T-helper 1 cell treated with Interleukin-12 subunit alpha and Interleukin-12 subunit beta and Interleukin-4 antibody, amounts not matched to agents 30 μg/mL and 1 μg/mL, for 36 hours (primary cell): Measurements from ENCODE around the gene ZW10.

Source experiments
- H3K27ac Mint-ChIP-seq: one replicate; pipeline ENCODE4 v1.8.0; 2021; ENCODE audit warnings: mild to moderate bottlenecking, mixed read lengths
- H3K27me3 Mint-ChIP-seq: one replicate; pipeline ENCODE4 v1.8.0; 2021; ENCODE audit warnings: low read depth, mixed read lengths
- H3K36me3 Mint-ChIP-seq: one replicate; pipeline ENCODE4 v1.8.0; 2021; ENCODE audit warnings: low read depth, mixed read lengths
- H3K4me1 Mint-ChIP-seq: one replicate; pipeline ENCODE4 v1.8.0; 2021; ENCODE audit warnings: low read depth, mixed read lengths
- H3K4me3 Mint-ChIP-seq: one replicate; pipeline ENCODE4 v1.8.0; 2021; ENCODE audit warnings: mild to moderate bottlenecking, moderate library complexity, mixed read lengths
- H3K9me3 Mint-ChIP-seq: one replicate; pipeline ENCODE4 v1.8.0; 2021; ENCODE audit warnings: mixed read lengths

The ZW10 gene

DNA sequence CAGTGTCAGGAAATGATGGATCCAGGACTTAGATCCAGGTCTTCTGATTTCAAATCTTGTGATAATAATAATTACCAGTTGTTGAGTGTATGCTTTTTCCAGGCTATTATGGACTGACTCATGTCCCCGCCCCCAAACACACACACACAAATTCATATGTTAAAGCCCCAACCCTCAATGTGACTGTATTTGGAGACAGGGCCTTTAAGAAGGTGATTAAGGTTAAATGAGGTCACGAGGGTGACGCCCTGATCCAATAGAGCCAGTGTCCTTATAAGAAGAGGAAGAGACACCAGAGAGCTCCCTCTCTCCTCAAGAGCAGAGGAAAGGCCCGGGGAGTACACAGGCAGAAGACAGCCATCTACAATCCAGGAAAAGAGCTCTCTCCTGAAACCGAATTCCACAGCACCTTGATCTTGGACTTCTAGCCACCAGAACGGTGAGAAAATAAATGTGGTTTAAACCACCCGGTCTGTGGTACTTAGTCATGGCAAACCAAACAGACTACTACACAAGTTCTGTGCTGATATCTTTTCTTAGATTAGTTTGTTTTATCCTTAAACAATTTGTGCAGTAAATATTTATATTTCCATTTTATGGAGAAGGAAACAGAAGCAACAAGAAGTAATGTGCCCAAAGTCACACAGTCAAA, 75.6 kb downstream of the ZW10 start:
- Mint-ChIP-seq H3K4me3 (no peak overlapping the region), H3K36me3 (no peaks in the 10 kb centered on the region), H3K4me1 (peaks cover 9% of the 10 kb centered on the region), H3K9me3 (peaks cover 3% of the 10 kb centered on the region), H3K27me3 (no peaks in the 10 kb centered on the region), H3K27ac (no peak overlapping the region)

DNA sequence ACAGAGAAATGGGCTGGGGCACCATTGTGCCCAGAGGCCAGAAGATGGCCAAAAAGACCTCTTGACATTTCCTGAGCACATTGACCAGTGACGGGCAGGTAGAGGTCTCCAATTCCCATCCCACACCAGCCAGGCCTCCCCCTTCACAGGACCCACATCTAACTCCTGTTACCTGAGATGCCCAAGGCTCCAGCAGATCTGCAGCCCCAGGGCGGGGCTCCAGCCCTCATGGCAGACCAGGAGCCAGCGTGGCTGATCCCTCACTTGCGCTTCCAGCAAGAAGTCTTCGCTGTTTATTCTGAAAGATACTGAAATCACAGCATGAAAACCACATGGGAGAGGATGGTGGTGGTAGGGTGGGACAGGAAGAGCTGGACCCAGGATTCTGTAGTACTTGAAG, 76.4 kb downstream of the ZW10 start:
- Mint-ChIP-seq H3K27me3 (no peaks in the 10 kb centered on the region), H3K36me3 (no peaks in the 10 kb centered on the region), H3K9me3 (peaks cover 1% of the 10 kb centered on the region), H3K27ac (no peak overlapping the region), H3K4me3 (no peak overlapping the region), H3K4me1 (peaks cover 9% of the 10 kb centered on the region)

DNA sequence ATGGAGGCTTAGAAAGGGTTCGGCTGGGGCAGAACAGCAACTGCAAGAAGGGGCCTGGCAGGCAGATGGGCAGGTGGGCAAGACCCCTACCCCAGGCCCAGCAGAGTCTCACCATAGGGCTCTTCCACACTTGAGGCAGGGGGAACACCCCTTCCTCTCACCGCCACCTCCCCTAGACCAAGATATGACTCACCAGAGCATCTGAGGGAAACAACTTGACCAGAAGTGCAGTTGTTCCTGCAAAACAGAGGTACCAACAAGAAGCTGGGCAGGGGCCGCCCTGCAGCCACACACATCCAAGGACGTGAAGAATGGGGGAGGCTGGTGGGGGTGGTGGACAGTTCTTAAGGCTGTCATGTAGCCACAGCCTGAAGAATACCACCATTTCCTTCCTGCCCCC, 78.3 kb downstream of the ZW10 start:
- H3K9me3 Mint-ChIP-seq = no peaks in the 10 kb centered on the region
- no peak overlapping the region for H3K27ac Mint-ChIP-seq
- no peaks in the 10 kb centered on the region for H3K27me3 Mint-ChIP-seq
- peaks cover 9% of the 10 kb centered on the region for H3K4me1 Mint-ChIP-seq
- no peak overlapping the region for H3K4me3 Mint-ChIP-seq
- no peaks in the 10 kb centered on the region for H3K36me3 Mint-ChIP-seq

DNA sequence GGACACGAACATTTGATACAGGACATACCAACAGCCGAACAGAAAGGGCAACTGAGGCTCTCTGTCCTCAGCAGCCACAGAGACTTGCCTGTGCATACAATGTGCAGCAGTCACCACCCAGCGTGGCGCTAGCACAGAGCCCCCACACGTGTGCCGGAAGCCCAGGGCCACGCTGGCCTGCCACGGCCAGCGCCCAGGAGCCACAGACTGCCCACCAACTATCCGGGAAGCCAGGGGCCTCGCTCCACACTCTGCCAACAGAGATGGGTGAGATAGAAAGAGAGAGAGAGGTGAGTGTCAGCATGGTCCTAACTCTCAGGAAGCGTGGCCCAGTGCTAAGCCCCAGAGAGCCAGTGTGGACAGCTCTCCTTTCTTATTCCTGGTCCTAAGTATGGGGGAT, 79.1 kb downstream of the ZW10 start:
- Mint-ChIP-seq H3K9me3 (no peaks in the 10 kb centered on the region), H3K4me3 (no peak overlapping the region), H3K4me1 (peaks cover 9% of the 10 kb centered on the region), H3K36me3 (no peaks in the 10 kb centered on the region), H3K27ac (no peak overlapping the region), H3K27me3 (no peaks in the 10 kb centered on the region)

DNA sequence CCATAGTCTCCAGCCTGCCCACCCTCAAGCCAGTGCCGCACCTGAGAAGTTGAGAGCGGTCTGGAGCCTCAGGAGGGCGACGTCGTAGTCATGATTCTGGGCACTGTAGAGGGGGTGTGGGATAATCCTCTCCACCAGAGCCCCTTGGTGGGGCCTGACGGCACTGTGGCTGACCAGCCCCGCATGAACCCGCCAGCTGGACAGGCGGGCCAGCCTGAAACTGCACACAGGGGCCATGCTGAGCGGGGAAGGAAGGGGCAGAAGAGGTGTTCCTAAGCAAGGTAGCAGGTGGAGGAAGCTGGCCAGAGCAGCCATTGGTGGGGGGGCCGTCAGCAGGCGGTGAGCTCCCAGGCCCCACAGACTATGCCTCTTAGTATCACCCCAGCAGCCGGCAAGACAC, 80.5 kb downstream of the ZW10 start:
- Mint-ChIP-seq H3K9me3 (no peaks in the 10 kb centered on the region), H3K4me1 (peaks cover 9% of the 10 kb centered on the region), H3K27me3 (no peaks in the 10 kb centered on the region), H3K4me3 (no peak overlapping the region), H3K27ac (no peak overlapping the region), H3K36me3 (no peaks in the 10 kb centered on the region)

DNA sequence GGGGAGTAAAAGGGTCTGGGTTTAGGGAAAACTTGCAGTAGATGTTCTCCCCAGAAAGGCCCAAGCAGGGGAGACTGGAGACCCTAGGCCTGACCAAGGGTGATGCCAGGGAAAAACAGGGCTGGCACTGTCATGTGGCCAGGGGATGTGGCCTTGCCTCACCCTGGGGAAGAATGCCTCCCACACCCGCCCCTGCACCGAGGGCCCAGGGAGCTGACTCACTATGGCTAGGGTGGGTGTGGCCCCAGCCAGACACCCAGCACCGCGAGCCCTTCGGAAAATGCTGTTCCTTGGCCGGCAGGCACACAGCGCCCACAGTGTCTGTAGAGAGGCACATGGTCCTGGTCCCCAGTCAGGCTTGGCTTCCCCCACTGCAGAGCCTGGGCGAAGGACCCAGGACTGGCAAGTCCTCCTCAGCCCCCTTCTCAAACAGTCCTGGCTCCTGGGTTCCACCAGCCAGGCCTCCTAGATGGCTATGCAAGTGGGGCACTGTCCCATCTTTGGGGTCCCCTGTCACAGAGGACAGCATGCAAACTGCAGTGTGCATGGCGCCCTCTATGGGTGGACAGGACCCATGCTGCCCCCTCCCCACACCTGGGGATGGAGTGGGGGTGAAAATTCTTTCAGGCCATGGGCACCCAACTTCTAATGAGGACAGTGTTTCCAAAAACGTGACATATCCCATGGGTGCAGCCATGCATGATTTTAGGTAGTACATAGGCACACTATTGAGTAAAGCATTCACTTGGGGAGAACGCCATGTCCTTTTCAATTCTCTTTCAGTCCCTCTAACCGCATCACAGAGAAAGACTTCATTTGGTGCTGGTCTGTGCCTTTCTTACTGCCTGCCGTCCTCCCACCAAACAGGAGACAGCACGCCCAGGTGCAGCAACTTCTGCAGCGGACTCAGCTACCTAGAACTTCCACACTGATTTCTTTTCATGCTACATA, 82.6 kb downstream of the ZW10 start:
- no peaks in the 10 kb centered on the region for H3K27me3 Mint-ChIP-seq
- H3K4me1 Mint-ChIP-seq = peaks cover 13% of the 10 kb centered on the region
- no peaks in the 10 kb centered on the region for H3K36me3 Mint-ChIP-seq
- H3K9me3 Mint-ChIP-seq = no peaks in the 10 kb centered on the region
- H3K4me3 Mint-ChIP-seq = no peak overlapping the region
- no peak overlapping the region for H3K27ac Mint-ChIP-seq

DNA sequence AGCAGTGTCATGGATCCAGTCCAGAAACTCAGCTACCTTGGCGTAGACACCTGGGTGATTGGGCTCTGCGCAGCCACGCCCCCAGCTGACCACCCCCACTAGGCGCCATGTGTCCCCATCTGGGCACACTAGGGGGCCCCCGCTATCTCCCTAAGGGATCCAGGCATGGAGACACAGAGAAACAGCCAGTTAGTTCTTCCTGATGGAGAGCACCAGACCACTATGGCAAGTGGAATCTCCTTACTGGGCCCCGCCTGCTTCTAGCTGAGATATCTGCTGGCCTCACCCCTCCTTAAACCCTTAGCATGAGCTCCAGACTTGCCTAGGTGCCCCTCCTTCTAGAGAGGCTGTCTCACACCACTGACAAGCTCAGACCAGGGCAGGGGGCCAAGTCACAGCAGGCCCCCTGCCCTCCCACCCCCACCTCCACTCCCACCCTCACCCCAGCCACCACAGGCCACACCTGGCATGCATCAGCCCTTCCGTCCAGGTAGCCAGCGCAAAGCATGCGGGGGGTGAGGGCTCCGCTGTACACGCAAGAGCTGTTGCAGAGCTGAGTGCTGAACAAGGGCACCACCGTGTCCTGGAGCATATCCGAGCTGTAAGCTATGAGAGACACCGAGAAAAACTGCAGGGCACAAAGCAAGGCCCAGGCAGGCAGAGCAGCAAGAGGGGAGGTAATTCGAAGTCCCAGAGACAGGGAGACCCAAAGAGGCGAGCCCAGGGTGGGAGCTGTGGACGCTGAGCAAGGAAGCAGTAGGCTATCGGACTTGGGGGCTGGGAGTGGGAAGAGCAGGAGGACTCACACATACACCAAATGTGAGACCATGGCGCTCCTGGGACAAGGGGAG, 83.5 kb downstream of the ZW10 start:
- Mint-ChIP-seq H3K4me1 (peaks cover 15% of the 10 kb centered on the region), H3K27ac (no peak overlapping the region), H3K27me3 (no peaks in the 10 kb centered on the region), H3K36me3 (no peaks in the 10 kb centered on the region), H3K9me3 (no peaks in the 10 kb centered on the region), H3K4me3 (no peak overlapping the region)

DNA sequence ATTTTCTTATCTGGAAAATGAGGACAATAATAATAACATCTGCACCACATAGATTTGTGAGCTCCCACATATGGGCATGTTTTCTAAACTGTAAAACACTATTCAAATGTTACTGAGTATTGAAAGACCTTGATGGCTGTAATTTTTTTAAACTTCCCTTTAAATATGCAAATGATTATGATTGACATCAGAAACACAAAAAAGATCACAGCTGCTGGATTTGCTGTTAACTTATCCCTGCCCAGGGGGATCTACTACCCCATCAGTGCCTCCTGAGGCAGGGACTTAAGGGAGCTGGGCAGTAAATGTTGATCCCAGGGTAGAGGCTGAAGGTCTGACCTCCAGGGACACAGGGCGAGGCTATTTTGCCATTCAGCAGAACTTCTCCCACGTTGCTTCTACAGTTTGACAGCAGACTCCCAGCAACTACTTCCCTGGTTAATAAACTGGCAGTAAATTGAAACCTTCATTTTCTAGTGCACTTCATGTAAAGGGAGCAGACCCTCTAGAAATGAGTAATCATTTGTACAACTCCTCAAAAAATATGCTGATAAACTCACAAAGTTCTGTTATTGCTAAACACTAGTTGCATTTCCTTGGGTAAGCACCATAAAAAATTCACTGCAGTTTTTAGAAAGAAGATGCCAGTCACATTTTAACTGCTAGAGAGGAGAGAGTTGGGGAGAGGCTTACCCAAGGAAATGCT, 87.7 kb downstream of the ZW10 start:
- Mint-ChIP-seq H3K9me3 (no peaks in the 10 kb centered on the region), H3K27ac (peak overlapping the region; percentile 29), H3K27me3 (no peaks in the 10 kb centered on the region), H3K36me3 (no peaks in the 10 kb centered on the region), H3K4me1 (peaks cover 11% of the 10 kb centered on the region), H3K4me3 (no peak overlapping the region)

DNA sequence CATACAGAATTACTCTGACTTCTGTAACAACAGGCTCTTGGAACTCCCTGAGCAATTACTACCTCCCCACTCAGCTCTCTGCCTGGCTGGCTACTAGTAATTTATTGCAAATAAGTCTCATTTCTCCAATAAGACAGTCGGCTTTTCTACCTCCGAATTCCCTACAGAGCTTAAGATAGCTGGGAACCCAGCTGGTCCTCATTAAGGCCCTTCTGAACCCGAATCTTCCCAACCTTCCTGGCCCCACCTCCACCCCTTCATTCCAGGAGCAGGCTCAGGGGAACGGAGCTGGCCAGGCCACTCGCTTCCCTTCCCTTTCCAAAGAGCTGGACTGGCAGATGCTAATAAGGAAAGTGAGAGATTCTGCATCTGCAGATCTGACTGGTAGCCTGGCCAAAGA, 89.0 kb downstream of the ZW10 start:
- Mint-ChIP-seq H3K36me3 (no peaks in the 10 kb centered on the region), H3K27ac (no peak overlapping the region), H3K9me3 (no peaks in the 10 kb centered on the region), H3K27me3 (no peaks in the 10 kb centered on the region), H3K4me3 (no peak overlapping the region), H3K4me1 (peaks cover 11% of the 10 kb centered on the region)

DNA sequence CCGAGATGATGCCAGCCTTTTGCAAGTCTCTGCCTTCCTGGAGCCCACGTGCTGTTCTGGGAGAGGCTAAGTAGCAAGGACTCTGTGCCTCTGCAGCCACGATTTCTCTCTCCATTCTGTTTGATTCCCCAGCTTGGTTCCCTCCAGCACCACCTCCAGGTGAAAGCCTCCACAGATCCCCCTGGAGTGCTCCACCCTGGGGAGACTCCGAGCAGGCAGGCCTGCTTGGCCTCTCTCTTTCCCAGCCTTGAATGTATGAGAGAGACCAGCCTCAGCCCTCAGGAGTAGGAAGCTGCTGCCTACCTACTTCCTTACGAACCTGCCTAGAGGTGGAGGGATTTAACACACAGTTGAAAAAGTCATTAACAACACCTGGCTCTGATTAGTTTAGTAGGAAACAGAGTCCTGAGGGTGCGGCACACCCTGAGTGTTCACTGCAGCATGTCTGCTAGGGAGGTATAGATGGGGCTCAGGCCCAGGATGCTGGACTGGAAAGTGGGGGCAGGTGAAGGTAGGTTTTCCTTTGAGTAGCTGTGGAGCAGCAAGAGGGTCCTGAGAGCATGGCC, 89.9 kb downstream of the ZW10 start:
- Mint-ChIP-seq H3K36me3 (no peaks in the 10 kb centered on the region), H3K4me1 (peaks cover 11% of the 10 kb centered on the region), H3K9me3 (no peaks in the 10 kb centered on the region), H3K4me3 (no peak overlapping the region), H3K27ac (no peak overlapping the region), H3K27me3 (no peaks in the 10 kb centered on the region)
